GM12892 (cell line): Measurements from ENCODE around the gene MARCKS.

Source experiments
- POLR2A ChIP-seq: IDR thresholded peaks from 2 replicates; pipeline ENCODE4 v1.6.1; 2011; ENCODE audit warnings: low read depth, low read length, control low read depth
- POLR2AphosphoS5 ChIP-seq: IDR thresholded peaks from 2 replicates; pipeline ENCODE4 v1.6.1; 2011; ENCODE audit warnings: low read depth, low read length, control low read depth
- TAF1 ChIP-seq: IDR thresholded peaks from 2 replicates; pipeline ENCODE4 v1.6.1; 2011; ENCODE audit warnings: low read depth, mild to moderate bottlenecking, control low read depth, low read length, borderline replicate concordance

DNA sequence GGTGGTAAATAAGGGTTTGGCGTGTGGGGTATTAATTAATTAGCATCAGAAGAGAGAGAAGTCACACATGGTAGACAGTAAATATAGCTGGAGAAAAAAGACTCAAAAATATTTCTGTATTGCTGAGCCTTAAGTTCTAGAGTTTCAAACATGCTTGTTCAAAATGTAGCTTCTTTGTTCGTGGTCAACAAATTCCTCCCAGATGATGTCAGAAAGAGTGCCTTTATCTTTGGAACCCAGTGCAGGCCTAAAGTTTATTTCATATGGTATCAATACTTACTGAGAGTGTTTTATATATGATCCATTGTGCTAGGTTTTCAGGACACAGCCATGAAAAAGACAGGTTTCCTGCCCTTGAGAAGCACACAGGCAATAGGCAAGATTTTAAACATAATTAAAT lies 18.3 kb downstream of the MARCKS start:
- TF ChIP-seq POLR2A (no peak), POLR2AphosphoS5 (no peak), TAF1 (no peak)
